ENCODE data around the gene LRRN2.

DNA sequence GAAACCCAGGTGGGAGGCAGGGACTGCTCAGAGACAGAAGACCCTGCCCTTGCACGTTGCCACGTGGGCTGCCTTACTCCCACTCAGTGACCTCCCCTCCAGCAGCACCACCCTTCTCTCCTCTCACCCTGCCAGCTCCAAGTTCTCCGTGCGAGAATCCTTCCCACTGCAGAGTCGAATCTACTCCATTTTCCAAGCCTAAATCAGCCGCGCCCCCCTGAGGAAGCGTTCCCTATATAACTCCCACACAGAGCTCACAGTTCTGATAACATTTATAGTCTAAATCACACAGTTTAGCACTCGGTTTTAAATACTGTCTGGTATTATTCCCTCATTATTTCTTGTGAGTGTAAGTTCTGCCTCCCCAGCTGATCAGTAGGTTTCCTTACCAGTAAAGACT, 7.7 kb downstream of the LRRN2 start:
- TF ChIP-seq CTCF (IDR thresholded peaks at IDR 0.05) (no peak), POLR2A (IDR thresholded peaks at IDR 0.05) (no peak)
